Measurements from ENCODE around the gene VPS4B. TPM values are rescaled to one million over a fixed set of nuclear protein-coding genes. Genes with fewer than 3 reads are reported as not detected.

VPS4B gene
- total and polyA plus RNA-seq, 2 experiments from 2014 or later, result 30.2 to 49.4 TPM

GRCh38 chr18:63445037-63445436 is 22.8 kb upstream of the VPS4B start (continued):
- TF ChIP-seq, protein P1, sequence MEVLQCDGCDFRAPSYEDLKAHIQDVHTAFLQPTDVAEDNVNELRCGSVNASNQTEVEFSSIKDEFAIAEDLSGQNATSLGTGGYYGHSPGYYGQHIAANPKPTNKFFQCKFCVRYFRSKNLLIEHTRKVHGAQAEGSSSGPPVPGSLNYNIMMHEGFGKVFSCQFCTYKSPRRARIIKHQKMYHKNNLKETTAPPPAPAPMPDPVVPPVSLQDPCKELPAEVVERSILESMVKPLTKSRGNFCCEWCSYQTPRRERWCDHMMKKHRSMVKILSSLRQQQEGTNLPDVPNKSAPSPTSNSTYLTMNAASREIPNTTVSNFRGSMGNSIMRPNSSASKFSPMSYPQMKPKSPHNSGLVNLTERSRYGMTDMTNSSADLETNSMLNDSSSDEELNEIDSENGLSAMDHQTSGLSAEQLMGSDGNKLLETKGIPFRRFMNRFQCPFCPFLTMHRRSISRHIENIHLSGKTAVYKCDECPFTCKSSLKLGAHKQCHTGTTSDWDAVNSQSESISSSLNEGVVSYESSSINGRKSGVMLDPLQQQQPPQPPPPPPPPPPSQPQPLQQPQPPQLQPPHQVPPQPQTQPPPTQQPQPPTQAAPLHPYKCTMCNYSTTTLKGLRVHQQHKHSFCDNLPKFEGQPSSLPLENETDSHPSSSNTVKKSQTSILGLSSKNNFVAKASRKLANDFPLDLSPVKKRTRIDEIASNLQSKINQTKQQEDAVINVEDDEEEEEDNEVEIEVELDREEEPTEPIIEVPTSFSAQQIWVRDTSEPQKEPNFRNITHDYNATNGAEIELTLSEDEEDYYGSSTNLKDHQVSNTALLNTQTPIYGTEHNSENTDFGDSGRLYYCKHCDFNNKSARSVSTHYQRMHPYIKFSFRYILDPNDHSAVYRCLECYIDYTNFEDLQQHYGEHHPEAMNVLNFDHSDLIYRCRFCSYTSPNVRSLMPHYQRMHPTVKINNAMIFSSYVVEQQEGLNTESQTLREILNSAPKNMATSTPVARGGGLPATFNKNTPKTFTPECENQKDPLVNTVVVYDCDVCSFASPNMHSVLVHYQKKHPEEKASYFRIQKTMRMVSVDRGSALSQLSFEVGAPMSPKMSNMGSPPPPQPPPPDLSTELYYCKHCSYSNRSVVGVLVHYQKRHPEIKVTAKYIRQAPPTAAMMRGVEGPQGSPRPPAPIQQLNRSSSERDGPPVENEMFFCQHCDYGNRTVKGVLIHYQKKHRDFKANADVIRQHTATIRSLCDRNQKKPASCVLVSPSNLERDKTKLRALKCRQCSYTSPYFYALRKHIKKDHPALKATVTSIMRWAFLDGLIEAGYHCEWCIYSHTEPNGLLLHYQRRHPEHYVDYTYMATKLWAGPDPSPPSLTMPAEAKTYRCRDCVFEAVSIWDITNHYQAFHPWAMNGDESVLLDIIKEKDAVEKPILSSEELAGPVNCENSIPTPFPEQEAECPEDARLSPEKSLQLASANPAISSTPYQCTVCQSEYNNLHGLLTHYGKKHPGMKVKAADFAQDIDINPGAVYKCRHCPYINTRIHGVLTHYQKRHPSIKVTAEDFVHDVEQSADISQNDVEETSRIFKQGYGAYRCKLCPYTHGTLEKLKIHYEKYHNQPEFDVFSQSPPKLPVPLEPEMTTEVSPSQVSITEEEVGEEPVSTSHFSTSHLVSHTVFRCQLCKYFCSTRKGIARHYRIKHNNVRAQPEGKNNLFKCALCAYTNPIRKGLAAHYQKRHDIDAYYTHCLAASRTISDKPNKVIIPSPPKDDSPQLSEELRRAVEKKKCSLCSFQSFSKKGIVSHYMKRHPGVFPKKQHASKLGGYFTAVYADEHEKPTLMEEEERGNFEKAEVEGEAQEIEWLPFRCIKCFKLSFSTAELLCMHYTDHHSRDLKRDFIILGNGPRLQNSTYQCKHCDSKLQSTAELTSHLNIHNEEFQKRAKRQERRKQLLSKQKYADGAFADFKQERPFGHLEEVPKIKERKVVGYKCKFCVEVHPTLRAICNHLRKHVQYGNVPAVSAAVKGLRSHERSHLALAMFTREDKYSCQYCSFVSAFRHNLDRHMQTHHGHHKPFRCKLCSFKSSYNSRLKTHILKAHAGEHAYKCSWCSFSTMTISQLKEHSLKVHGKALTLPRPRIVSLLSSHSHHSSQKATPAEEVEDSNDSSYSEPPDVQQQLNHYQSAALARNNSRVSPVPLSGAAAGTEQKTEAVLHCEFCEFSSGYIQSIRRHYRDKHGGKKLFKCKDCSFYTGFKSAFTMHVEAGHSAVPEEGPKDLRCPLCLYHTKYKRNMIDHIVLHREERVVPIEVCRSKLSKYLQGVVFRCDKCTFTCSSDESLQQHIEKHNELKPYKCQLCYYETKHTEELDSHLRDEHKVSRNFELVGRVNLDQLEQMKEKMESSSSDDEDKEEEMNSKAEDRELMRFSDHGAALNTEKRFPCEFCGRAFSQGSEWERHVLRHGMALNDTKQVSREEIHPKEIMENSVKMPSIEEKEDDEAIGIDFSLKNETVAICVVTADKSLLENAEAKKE (CRISPR knock-in tag; IDR thresholded peaks at IDR 0.05), result no peak
- TF ChIP-seq ZNF114 (CRISPR knock-in tag; IDR thresholded peaks at IDR 0.05), result no peak
- TF ChIP-seq CREB1 (CRISPR knock-in tag; IDR thresholded peaks at IDR 0.05; ENCODE audit: low read depth), result no peak
- no peak for TF ChIP-seq POLR2AphosphoS5 (IDR thresholded peaks at IDR 0.05; ENCODE audit: low read depth)
- TF ChIP-seq JUNB (IDR thresholded peaks at IDR 0.05; ENCODE audit: unreplicated experiment), result no peak
- no peak for TF ChIP-seq ZNF331 (CRISPR knock-in tag; IDR thresholded peaks at IDR 0.05; ENCODE audit: low read depth)
- TF ChIP-seq EZH2 (IDR thresholded peaks at IDR 0.05; ENCODE audit: low read depth, unreplicated experiment), result no peak

DNA sequence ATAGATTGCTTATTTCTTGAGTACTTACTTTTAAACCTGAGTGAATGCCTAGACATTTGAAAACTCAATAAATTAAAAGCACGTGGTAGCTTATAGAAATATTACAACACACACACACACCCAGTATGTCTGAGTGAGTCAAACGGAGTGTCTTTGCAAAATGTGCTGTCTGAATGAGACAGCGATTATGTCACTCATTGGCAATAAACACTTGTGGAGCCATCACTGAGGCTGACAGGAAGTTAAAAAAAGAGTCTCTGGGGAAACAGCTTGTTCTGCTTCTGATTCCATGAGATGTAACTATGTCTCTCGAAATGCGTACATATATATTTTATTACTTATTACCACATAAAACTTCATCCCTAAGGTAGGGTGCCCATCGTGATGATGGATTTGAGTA is 22.3 kb upstream of the VPS4B start:
- no peak overlapping the region for H3K4me3 ChIP-seq
- no peak overlapping the region for H2AFZ ChIP-seq
- H3K27me3 ChIP-seq (ENCODE audit: insufficient read depth), result no peaks in the 10 kb centered on the region
- ATAC-seq (no peak), DNase-seq (ENCODE audit: low spot score) (no peak)
- H3K4me2 ChIP-seq, result no peak overlapping the region
- Mint-ChIP-seq H3K36me3 (ENCODE audit: low read depth) (no peaks in the 10 kb centered on the region), H3K4me3 (no peak overlapping the region), H3K4me1 (no peaks in the 10 kb centered on the region), H3K27me3 (ENCODE audit: insufficient read depth, low read depth, poor library complexity) (no peaks in the 10 kb centered on the region), H3K27ac (no peak overlapping the region), H3K9me3 (no peaks in the 10 kb centered on the region; the same call in 2 of the 3 replicates)
- no peaks in the 10 kb centered on the region; the same call in 1 of the 2 replicates for H3K9me2 ChIP-seq (ENCODE audit: insufficient read depth)
- H3K79me2 ChIP-seq (replicated peaks; ENCODE audit: insufficient read depth), result no peaks in the 10 kb centered on the region
- no peaks in the 10 kb centered on the region for H3K4me1 ChIP-seq (ENCODE audit: insufficient read depth)
- H3K27ac ChIP-seq (ENCODE audit: low read depth), result no peak overlapping the region
- H4K20me1 ChIP-seq (replicated peaks; ENCODE audit: insufficient read depth), result no peaks in the 10 kb centered on the region
- H3F3A ChIP-seq (replicated peaks; ENCODE audit: low read depth), result no peaks in the 10 kb centered on the region
- H3K36me3 ChIP-seq (ENCODE audit: insufficient read depth), result no peaks in the 10 kb centered on the region
- TF ChIP-seq, protein P2, sequence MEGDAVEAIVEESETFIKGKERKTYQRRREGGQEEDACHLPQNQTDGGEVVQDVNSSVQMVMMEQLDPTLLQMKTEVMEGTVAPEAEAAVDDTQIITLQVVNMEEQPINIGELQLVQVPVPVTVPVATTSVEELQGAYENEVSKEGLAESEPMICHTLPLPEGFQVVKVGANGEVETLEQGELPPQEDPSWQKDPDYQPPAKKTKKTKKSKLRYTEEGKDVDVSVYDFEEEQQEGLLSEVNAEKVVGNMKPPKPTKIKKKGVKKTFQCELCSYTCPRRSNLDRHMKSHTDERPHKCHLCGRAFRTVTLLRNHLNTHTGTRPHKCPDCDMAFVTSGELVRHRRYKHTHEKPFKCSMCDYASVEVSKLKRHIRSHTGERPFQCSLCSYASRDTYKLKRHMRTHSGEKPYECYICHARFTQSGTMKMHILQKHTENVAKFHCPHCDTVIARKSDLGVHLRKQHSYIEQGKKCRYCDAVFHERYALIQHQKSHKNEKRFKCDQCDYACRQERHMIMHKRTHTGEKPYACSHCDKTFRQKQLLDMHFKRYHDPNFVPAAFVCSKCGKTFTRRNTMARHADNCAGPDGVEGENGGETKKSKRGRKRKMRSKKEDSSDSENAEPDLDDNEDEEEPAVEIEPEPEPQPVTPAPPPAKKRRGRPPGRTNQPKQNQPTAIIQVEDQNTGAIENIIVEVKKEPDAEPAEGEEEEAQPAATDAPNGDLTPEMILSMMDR (conservative IDR thresholded peaks at IDR 0.05; ENCODE audit: low read depth in 2 of 2), result no peak
- TF ChIP-seq, protein P1 (CRISPR knock-in tag; IDR thresholded peaks at IDR 0.05), result no peak
- TF ChIP-seq CREB1 (CRISPR knock-in tag; IDR thresholded peaks at IDR 0.05; ENCODE audit: low read depth), result no peak
- no peak for TF ChIP-seq JUNB (IDR thresholded peaks at IDR 0.05; ENCODE audit: unreplicated experiment)

Data from GM23338 (cell line).